SK-N-SH (cell line): ENCODE data around the gene DCTN4. TPM values are rescaled to one million over a fixed set of nuclear protein-coding genes. Genes with fewer than 3 reads are reported as not detected.

Experiments used
- CTCF ChIA-PET: fragments of 300-600, 350-600 bp; formaldehyde crosslinking; extraction: SDS; loops from one replicate; lab custom pipeline; 2021; lab: Yijun Ruan, JAX
- POLR2A ChIA-PET: fragments of 350-600 bp; sonication (Branson Sonifier 250); formaldehyde crosslinking; extraction: SDS; loops from one replicate; lab custom pipeline; 2020; ENCODE audit warnings: antibody characterized with exemption, inconsistent platforms; lab: Yijun Ruan, JAX
- DNase-seq: peaks from one replicate; pipeline ENCODE4 v3.0.0; 2012
- H2AFZ ChIP-seq: fragments of 200-600 bp; sonication (generic); 2 replicates; pipeline ENCODE4 v1.8.1; 2016; ENCODE audit warnings: antibody characterized with exemption, mild to moderate bottlenecking, low read depth
- H3F3A ChIP-seq: fragments of 200-600 bp; sonication (generic); replicated peaks from 2 replicates; pipeline ENCODE3; 2016; ENCODE audit warnings: antibody characterized with exemption, mild to moderate bottlenecking; ENCODE audit not compliant: insufficient read depth
- H3K27ac ChIP-seq, 2 experiments: fragments of 200-500 bp in 1 of 2; fragments of 200-600 bp in 1 of 2; sonication (Bioruptor generic) in 1 of 2; sonication (generic), shearing (Covaris generic) in 1 of 2; 2 replicates each; pipeline versions ENCODE4 v1.5.1 to v1.6.1; 2014 to 2016; ENCODE audit warnings: low read depth in 2 of 2, inconsistent platforms in 1 of 2, low read length in 1 of 2, mild to moderate bottlenecking in 1 of 2, mixed read lengths in 1 of 2
- H3K27me3 ChIP-seq: fragments of 200-600 bp; sonication (generic), shearing (Covaris generic); 2 replicates; pipeline ENCODE4 v1.6.1; 2016; ENCODE audit warnings: mixed run types; ENCODE audit not compliant: insufficient read depth
- H3K36me3 ChIP-seq, 2 experiments: fragments of 200-500 bp in 1 of 2; fragments of 200-600 bp in 1 of 2; sonication (Bioruptor generic) in 1 of 2; sonication (generic) in 1 of 2; replicated peaks in 1 of 2; 2 replicates each; pipeline versions ENCODE3 to v1.5.1; 2014 to 2016; ENCODE audit warnings: low read length in 1 of 2, mild to moderate bottlenecking in 1 of 2; ENCODE audit not compliant: insufficient read depth in 2 of 2, control insufficient read depth in 1 of 2
- H3K4me1 ChIP-seq, 2 experiments: fragments of 200-500 bp in 1 of 2; fragments of 200-600 bp in 1 of 2; sonication (Bioruptor generic) in 1 of 2; sonication (generic), shearing (Covaris generic) in 1 of 2; 2 replicates each; pipeline versions ENCODE4 v1.5.1 to v1.6.1; 2014 to 2016; ENCODE audit warnings: low read depth in 1 of 2, low read length in 1 of 2, mixed run types in 1 of 2; ENCODE audit not compliant: insufficient read depth in 2 of 2, control insufficient read depth in 1 of 2
- H3K4me2 ChIP-seq: fragments of 200-600 bp; sonication (generic), shearing (Covaris generic); 2 replicates; pipeline ENCODE4 v1.6.1; 2017; ENCODE audit warnings: mixed run types
- H3K4me3 ChIP-seq, 2 experiments: fragments of 200-500 bp in 1 of 2; fragments of 200-600 bp in 1 of 2; sonication (Bioruptor generic) in 1 of 2; sonication (generic), shearing (Covaris generic) in 1 of 2; 2 replicates each; pipeline versions ENCODE4 v1.5.1 to v1.8.1; 2014 to 2016; ENCODE audit warnings: low read depth in 2 of 2, inconsistent platforms in 1 of 2, low read length in 1 of 2, mild to moderate bottlenecking in 1 of 2, mixed read lengths in 1 of 2, moderate library complexity in 1 of 2
- H3K79me2 ChIP-seq: fragments of 200-600 bp; sonication (generic); 2 replicates; pipeline ENCODE4 v1.8.1; 2017; ENCODE audit warnings: mild to moderate bottlenecking; ENCODE audit not compliant: insufficient read depth
- H3K9ac ChIP-seq: fragments of 200-600 bp; sonication (generic); 2 replicates; pipeline ENCODE4 v1.6.1; 2017; ENCODE audit warnings: mixed run types
- H3K9me2 ChIP-seq: fragments of 200-600 bp; sonication (generic); 2 replicates; pipeline ENCODE4 v1.6.1; 2017; ENCODE audit warnings: mixed run types
- H3K9me3 ChIP-seq: fragments of 200-600 bp; sonication (generic); 2 replicates; pipeline ENCODE4 v1.6.1; 2017; ENCODE audit warnings: mixed run types, mild to moderate bottlenecking, moderate library complexity
- H4K20me1 ChIP-seq: fragments of 200-600 bp; sonication (generic); 2 replicates; pipeline ENCODE4 v1.6.1; 2017; ENCODE audit warnings: mild to moderate bottlenecking, mixed run types; ENCODE audit not compliant: insufficient read depth
- ELF1 ChIP-seq: IDR thresholded peaks from 2 replicates; pipeline ENCODE4 v1.4.0; 2012
- EP300 ChIP-seq, 2 experiments: IDR thresholded peaks; 2 replicates each; pipeline versions ENCODE4 v1.4.0 to v1.6.1; 2012; ENCODE audit warnings: borderline replicate concordance in 1 of 2, low read depth in 1 of 2, low read length in 1 of 2
- FOSL2 ChIP-seq: IDR thresholded peaks from 2 replicates; pipeline ENCODE4 v1.4.0; 2012; ENCODE audit warnings: low read depth, mild to moderate bottlenecking, moderate library complexity, borderline replicate concordance
- FOXJ3 ChIP-seq: sonication (generic); formaldehyde crosslinking; IDR thresholded peaks from 2 replicates; pipeline ENCODE4 v1.5.1; 2020; ENCODE audit warnings: mild to moderate bottlenecking, missing genetic modification reagents
- FOXM1 ChIP-seq: IDR thresholded peaks from 2 replicates; pipeline ENCODE4 v1.4.0; 2012; ENCODE audit warnings: low read depth, mild to moderate bottlenecking
- GABPA ChIP-seq: IDR thresholded peaks from 2 replicates; pipeline ENCODE4 v1.4.0; 2012; ENCODE audit warnings: low read depth, mild to moderate bottlenecking
- MEF2A ChIP-seq: IDR thresholded peaks from 2 replicates; pipeline ENCODE4 v1.4.0; 2012; ENCODE audit warnings: low read depth, borderline replicate concordance
- NFIC ChIP-seq: IDR thresholded peaks from 2 replicates; pipeline ENCODE4 v1.4.0; 2012; ENCODE audit warnings: borderline replicate concordance
- POLR2AphosphoS5 ChIP-seq: IDR thresholded peaks from 2 replicates; pipeline ENCODE4 v1.6.1; 2012; ENCODE audit warnings: low read depth, low read length
- RAD21 ChIP-seq: IDR thresholded peaks from 2 replicates; pipeline ENCODE4 v1.6.1; 2012; ENCODE audit warnings: mild to moderate bottlenecking, low read length
- RCOR1 ChIP-seq: fragments of 150-350 bp; IDR thresholded peaks from 2 replicates; pipeline ENCODE4 v1.6.1; 2017; ENCODE audit warnings: antibody characterized with exemption, low read length
- SIN3A ChIP-seq: IDR thresholded peaks from 2 replicates; pipeline ENCODE4 v1.6.1; 2012; ENCODE audit warnings: low read depth, mild to moderate bottlenecking, low read length, moderate library complexity, borderline replicate concordance
- SMC3 ChIP-seq: IDR thresholded peaks from 2 replicates; pipeline ENCODE4 v1.6.1; 2012; ENCODE audit warnings: low read depth, low read length, improper control_type of control experiment
- TAF1 ChIP-seq: IDR thresholded peaks from 2 replicates; pipeline ENCODE4 v1.6.1; 2012; ENCODE audit warnings: low read depth, mild to moderate bottlenecking, low read length, moderate library complexity, borderline replicate concordance
- WGBS: methylation state at CpG from one replicate; pipeline ENCODE4 v1.1.6; 2017; ENCODE audit warnings: low lambda C conversion rate; 5-methylcytosine and 5-hydroxymethylcytosine counted together
- polyA plus RNA-seq, 3 experiments: library from polyadenylated mRNA; depleted of rRNA; stranded (reverse); fragments of >200 nt; gene quantifications; 2 replicates each; pipeline ENCODE4 v1.2.3, GENCODE V29; 2012
- TF ChIP-seq, protein P1 (sequence below): IDR thresholded peaks from 2 replicates; pipeline ENCODE4 v1.6.1; 2012; ENCODE audit warnings: mild to moderate bottlenecking, low read depth, low read length, moderate library complexity
- TF ChIP-seq, protein P2 (sequence below): IDR thresholded peaks from 2 replicates; pipeline ENCODE4 v1.4.0; 2012; ENCODE audit warnings: low read depth, borderline replicate concordance
- TF ChIP-seq, protein P3 (sequence below): IDR thresholded peaks from 2 replicates; pipeline ENCODE4 v1.4.0; 2012; ENCODE audit warnings: low read depth, borderline replicate concordance
- TF ChIP-seq, protein P4 (sequence below): fragments of 150-350 bp; IDR thresholded peaks from 2 replicates; pipeline ENCODE4 v1.6.1; 2017; ENCODE audit warnings: antibody characterized with exemption, low read length, low read depth, borderline replicate concordance

DCTN4 gene
- polyA plus RNA-seq, 1 of the 3 experiments (the other 2 are of a cell fraction) = 22.8 TPM

DNA sequence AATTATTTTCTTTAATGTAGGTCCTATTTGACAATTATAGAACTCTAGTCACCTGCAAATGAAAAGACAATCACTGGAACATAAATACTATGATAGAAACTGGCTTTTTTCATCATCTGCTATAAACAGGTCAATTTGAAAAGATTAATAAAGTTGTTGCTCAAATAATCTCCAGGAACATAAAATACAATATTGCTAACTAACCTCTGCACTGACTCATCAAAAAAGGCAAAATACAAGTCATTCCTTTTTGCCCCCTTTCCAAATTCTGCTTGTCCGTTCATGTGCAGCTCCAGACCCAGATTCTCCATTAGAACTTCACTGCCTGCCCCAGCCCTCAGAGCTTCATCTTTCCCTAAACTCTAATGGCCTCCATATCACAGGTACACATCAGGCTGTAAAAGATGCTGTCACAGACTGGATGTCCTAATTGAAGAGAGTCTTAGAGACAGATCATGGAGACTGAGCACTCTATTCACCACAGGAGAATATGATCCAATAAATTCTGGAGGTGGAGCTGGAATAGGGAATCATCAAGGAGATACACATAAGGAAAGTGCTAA is 1.6 kb downstream of the DCTN4 start (continued):
- TF ChIP-seq, protein P1, sequence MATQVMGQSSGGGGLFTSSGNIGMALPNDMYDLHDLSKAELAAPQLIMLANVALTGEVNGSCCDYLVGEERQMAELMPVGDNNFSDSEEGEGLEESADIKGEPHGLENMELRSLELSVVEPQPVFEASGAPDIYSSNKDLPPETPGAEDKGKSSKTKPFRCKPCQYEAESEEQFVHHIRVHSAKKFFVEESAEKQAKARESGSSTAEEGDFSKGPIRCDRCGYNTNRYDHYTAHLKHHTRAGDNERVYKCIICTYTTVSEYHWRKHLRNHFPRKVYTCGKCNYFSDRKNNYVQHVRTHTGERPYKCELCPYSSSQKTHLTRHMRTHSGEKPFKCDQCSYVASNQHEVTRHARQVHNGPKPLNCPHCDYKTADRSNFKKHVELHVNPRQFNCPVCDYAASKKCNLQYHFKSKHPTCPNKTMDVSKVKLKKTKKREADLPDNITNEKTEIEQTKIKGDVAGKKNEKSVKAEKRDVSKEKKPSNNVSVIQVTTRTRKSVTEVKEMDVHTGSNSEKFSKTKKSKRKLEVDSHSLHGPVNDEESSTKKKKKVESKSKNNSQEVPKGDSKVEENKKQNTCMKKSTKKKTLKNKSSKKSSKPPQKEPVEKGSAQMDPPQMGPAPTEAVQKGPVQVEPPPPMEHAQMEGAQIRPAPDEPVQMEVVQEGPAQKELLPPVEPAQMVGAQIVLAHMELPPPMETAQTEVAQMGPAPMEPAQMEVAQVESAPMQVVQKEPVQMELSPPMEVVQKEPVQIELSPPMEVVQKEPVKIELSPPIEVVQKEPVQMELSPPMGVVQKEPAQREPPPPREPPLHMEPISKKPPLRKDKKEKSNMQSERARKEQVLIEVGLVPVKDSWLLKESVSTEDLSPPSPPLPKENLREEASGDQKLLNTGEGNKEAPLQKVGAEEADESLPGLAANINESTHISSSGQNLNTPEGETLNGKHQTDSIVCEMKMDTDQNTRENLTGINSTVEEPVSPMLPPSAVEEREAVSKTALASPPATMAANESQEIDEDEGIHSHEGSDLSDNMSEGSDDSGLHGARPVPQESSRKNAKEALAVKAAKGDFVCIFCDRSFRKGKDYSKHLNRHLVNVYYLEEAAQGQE = no peak
- TF ChIP-seq FOXJ3 = no peak
- no peak for TF ChIP-seq RCOR1
- TF ChIP-seq ELF1 = no peak
- TF ChIP-seq, protein P2, sequence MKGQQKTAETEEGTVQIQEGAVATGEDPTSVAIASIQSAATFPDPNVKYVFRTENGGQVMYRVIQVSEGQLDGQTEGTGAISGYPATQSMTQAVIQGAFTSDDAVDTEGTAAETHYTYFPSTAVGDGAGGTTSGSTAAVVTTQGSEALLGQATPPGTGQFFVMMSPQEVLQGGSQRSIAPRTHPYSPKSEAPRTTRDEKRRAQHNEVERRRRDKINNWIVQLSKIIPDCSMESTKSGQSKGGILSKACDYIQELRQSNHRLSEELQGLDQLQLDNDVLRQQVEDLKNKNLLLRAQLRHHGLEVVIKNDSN = no peak
- no peak for TF ChIP-seq POLR2AphosphoS5
- TF ChIP-seq FOXM1 = no peak
- TF ChIP-seq, all 33 proteins: peak for 0

DNA sequence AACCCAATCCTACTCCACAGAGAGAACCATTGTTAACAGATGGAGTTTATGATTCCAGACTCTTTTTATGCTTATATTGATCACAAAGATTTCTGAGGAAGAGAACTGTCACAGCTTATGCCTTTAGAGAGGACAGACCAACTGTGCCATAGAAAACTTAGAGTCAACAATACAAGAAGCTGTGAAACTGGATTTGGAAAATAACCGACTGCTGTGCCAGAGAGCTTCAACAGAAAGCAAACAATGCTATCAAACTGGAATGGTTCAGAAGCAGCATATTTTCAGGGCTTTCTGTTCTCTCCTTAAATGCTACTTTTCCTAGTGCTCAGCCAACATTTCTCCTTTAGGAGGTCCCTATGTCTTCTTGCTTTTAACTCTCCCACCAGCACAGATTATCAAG is 5.0 kb downstream of the DCTN4 start:
- Histone ChIP-seq H3K9me2 (no peaks in the 10 kb centered on the region), H3K27ac (no peak overlapping the region), H3K4me3 (no peak overlapping the region), H3K9me3 (no peaks in the 10 kb centered on the region)
- DNase-seq = no peak
- TF ChIP-seq RCOR1 (no peak), EP300 (IDR thresholded peaks at IDR 0.05; ENCODE audit: borderline replicate concordance in 1 of 2, low read depth in 1 of 2, low read length in 1 of 2) (no peak), NFIC (no peak)
- TF ChIP-seq, all 33 proteins: peak for 0
- H2AFZ ChIP-seq = no peak overlapping the region
- whole genome bisulfite sequencing = 100% methylated on average over 1 of the region's 1 CpG
- POLR2A ChIA-PET = no interaction called here
- peaks cover 66 to 78% of the 10 kb centered on the region in 2 experiments for H3K36me3 ChIP-seq
- peaks cover 25% of the 10 kb centered on the region for H3F3A ChIP-seq
- H3K4me2 ChIP-seq = no peak overlapping the region
- H3K9ac ChIP-seq = no peak overlapping the region
- CTCF ChIA-PET = interaction anchor here (0.7 to 1.6 kb wide), 5 partner anchors 26 to 295 kb away, joined by 3 to 6 read pairs (median 3); partner anchors contain the start of gene RBM22
- no peaks in the 10 kb centered on the region for H3K27me3 ChIP-seq
- peaks cover 12 to 24% of the 10 kb centered on the region in 2 experiments; a peak in 3 of 4 replicates for H3K4me1 ChIP-seq
- peaks cover 92% of the 10 kb centered on the region for H3K79me2 ChIP-seq
- no peaks in the 10 kb centered on the region for H4K20me1 ChIP-seq

DNA sequence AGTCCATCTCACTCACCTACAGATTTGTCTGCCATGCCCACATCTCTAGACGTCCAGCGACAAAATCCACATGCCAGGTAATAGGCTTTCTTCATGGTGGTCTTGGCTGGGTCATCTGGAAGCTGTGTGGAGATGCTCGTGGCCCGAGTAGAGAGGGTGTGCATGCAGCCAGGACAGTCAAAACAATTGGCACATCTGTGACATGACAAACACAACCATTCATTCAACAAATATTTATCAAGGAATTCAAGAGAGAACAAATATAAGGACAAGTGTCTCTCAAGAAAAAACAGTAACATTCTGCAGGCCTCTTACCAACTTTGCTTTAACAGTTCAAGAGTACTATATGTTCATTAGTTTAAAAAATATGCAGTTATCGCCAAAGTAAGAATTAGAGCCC is 5.4 kb downstream of the DCTN4 start:
- H3K9me2 ChIP-seq = no peaks in the 10 kb centered on the region
- H3K4me3 ChIP-seq = no peak overlapping the region
- H3K36me3 ChIP-seq = peaks cover 66 to 78% of the 10 kb centered on the region in 2 experiments
- H2AFZ ChIP-seq = no peak overlapping the region
- POLR2A ChIA-PET = no interaction called here
- H3K79me2 ChIP-seq = peaks cover 96% of the 10 kb centered on the region
- no peaks in the 10 kb centered on the region for H3K27me3 ChIP-seq
- peaks cover 12 to 24% of the 10 kb centered on the region in 2 experiments; a peak in 3 of 4 replicates for H3K4me1 ChIP-seq
- CTCF ChIA-PET = interaction anchor here (1.0 to 3.0 kb wide), 4 partner anchors 26 to 294 kb away, joined by 3 to 9 read pairs (median 4); partner anchors contain the start of gene RBM22
- no peak overlapping the region for H3K9ac ChIP-seq
- no peaks in the 10 kb centered on the region for H4K20me1 ChIP-seq
- WGBS = 94% methylated on average over 5 of the region's 5 CpGs
- peaks cover 25% of the 10 kb centered on the region for H3F3A ChIP-seq
- no peak overlapping the region for H3K4me2 ChIP-seq
- no peaks in the 10 kb centered on the region for H3K9me3 ChIP-seq
- no peak for DNase-seq
- H3K27ac ChIP-seq = no peak overlapping the region
- no peak for TF ChIP-seq FOSL2
- TF ChIP-seq MEF2A = no peak
- TF ChIP-seq SMC3 = no peak
- TF ChIP-seq RAD21 = no peak
- TF ChIP-seq, protein P3, sequence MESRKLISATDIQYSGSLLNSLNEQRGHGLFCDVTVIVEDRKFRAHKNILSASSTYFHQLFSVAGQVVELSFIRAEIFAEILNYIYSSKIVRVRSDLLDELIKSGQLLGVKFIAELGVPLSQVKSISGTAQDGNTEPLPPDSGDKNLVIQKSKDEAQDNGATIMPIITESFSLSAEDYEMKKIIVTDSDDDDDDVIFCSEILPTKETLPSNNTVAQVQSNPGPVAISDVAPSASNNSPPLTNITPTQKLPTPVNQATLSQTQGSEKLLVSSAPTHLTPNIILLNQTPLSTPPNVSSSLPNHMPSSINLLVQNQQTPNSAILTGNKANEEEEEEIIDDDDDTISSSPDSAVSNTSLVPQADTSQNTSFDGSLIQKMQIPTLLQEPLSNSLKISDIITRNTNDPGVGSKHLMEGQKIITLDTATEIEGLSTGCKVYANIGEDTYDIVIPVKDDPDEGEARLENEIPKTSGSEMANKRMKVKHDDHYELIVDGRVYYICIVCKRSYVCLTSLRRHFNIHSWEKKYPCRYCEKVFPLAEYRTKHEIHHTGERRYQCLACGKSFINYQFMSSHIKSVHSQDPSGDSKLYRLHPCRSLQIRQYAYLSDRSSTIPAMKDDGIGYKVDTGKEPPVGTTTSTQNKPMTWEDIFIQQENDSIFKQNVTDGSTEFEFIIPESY = no peak
- no peak for TF ChIP-seq TAF1
- TF ChIP-seq SIN3A = no peak
- TF ChIP-seq, protein P4, sequence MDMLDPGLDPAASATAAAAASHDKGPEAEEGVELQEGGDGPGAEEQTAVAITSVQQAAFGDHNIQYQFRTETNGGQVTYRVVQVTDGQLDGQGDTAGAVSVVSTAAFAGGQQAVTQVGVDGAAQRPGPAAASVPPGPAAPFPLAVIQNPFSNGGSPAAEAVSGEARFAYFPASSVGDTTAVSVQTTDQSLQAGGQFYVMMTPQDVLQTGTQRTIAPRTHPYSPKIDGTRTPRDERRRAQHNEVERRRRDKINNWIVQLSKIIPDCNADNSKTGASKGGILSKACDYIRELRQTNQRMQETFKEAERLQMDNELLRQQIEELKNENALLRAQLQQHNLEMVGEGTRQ = no peak
- TF ChIP-seq GABPA = no peak
- no peak for TF ChIP-seq FOXJ3
